ENCODE measurements around the gene OR11H1.
"Not testable (repeated sequence)": the region's sequence is repeated elsewhere in the genome, so short reads cannot be mapped to it uniquely, and the experiment has no call there.

Gene OR11H1, protein sequence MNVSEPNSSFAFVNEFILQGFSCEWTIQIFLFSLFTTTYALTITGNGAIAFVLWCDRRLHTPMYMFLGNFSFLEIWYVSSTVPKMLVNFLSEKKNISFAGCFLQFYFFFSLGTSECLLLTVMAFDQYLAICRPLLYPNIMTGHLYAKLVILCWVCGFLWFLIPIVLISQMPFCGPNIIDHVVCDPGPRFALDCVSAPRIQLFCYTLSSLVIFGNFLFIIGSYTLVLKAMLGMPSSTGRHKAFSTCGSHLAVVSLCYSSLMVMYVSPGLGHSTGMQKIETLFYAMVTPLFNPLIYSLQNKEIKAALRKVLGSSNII

DNA sequence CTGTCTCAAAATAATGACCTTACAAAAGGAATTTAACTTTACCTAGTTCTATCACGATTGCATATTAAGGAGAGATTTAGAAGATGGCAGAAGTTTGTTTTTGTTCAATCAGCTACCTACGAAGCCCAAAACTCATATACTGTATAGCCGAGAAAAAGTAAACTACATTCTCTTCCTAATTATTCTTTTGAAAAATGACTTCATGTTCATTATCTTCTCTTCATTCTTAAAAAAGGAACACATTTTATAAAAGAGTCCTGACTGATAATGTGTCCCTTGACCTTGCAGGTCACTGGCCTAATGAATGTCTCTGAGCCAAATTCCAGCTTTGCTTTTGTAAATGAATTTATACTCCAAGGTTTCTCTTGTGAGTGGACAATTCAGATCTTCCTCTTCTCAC lies at the start of gene OR11H1:
OR11H1 (plus strand) TSS at position 301 of the 400 bp plus-strand sequence; CDS start at position 301, 0 bp downstream.
- DNase-seq (ENCODE audit: low read depth) = not testable (repeated sequence)

DNA sequence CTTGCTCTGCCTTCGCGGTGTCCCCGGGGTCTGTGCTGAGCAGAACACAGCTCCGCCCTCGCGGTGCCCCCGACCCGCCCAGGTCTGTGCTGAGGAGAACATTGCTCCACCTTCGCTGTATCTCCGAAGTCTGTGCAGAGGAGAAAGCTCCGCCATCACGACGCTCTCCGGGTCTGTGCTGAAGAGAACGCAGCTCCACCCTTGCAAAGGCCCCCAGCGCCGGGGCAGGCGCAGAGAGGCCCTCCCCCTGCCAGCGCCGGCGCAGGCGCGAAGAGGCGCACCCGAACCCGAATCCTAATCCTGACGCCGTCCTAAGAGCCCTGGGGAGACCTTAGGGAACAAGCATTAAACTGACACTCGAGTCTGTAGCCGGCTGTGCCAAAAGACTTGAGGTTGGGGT lies 18.0 kb upstream of the OR11H1 start:
- DNase-seq (ENCODE audit: low read depth) = not testable (repeated sequence)

- not testable (repeated sequence) for DNase-seq (ENCODE audit: low read depth)
Measured at GRCh38 chr22:15515896-15516295, 12.1 kb upstream of the OR11H1 start.

DNA sequence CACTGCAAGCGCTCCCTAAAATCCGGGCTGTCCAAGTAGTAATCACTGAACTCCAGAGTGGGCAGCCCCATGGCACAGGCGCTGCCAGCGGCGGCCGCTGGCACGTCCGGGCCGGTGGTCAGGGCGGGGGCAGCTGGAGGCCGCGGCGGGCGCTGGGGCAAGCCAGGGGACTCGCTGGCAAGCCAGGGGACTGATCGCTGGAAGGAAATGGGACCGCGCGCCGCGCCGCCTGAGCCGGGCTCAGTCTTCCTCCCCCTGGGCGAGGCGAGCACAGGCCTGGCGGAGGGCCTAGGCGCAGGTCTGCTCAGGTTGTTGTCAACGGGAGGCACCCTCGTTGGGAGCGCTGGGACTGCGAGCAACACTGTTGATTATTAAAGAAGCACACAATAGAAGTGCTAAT lies 25.8 kb downstream of the OR11H1 start:
- not testable (repeated sequence) for DNase-seq (ENCODE audit: low read depth)

GRCh38 chr22:15563461-15563860 lies 35.5 kb downstream of the OR11H1 start:
- not testable (repeated sequence) for DNase-seq (ENCODE audit: low read depth)

DNA sequence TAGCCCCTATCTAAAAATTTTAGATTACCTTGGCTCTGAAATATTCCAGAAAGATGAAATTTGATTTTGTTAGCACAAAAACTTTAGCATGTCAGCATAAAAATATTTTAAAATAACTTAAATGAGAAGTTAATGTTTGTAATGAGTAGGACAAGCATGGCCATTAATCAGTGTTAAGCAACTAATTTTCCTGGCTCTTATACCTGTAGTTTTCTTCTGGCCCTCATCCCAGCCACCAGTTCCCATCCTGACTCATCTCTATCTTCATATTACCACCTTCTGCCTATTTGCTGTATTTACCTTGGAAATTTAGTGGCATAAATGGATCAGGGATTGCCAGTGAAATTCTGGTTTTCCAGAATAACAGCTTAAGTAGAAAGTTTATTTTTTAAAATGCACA lies 37.1 kb downstream of the OR11H1 start:
- DNase-seq (ENCODE audit: low read depth) = not testable (repeated sequence)

Data from stimulated activated CD8-positive, alpha-beta memory T cell treated with anti-CD3 and anti-CD28 coated beads, Interleukin-15, amount 100 ng/mL, for 24 hours (primary cell).